GM10248 (cell line): ENCODE results near the gene VPS35L.

Source experiments
- CTCF ChIA-PET: fragments of 300-600 bp; sonication (Branson Sonifier 250); formaldehyde crosslinking; extraction: SDS; loops from one replicate; lab custom pipeline; 2021; ENCODE audit warnings: antibody characterized with exemption; lab: Yijun Ruan, JAX
- POLR2A ChIA-PET: fragments of 350-650 bp; sonication (Branson Sonifier 250); formaldehyde crosslinking; extraction: SDS; loops from one replicate; lab custom pipeline; 2020; ENCODE audit warnings: antibody characterized with exemption; lab: Yijun Ruan, JAX
- DNase-seq: peaks from one replicate; pipeline ENCODE4 v3.0.0; 2012; ENCODE audit errors: extremely low spot score
- TF ChIP-seq, protein P1 (sequence below): IDR thresholded peaks from 2 replicates; pipeline ENCODE4 v1.5.1; 2012; ENCODE audit warnings: mild to moderate bottlenecking, low read depth; ENCODE audit errors: extremely low read depth, missing control alignments, control extremely low read depth

Gene VPS35L

DNA sequence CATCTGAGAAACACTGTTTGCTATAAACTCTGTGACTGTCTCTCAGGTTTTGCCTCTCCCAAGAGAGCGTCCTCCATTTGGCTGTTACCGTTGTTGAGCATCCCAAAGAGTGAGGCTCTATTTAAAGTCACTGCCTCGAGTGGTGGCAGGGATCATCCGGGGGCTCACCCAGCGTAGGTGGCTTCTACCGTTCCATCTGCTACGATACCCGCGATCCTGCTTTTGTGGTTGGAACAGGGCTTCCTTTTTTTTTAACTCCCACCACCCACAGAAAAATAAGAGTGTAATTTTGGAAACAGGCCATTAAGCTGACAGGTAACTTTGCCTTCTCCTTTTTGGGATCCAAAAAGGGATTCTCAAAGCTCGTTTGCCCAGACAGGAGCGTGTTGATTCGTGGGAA lies 126.1 kb downstream of the VPS35L start:
- CTCF ChIA-PET, result interaction anchor here (1.6 kb wide), 1 partner anchor 14 kb away, joined by 7 read pairs; no protein-coding TSS in a partner anchor
- POLR2A ChIA-PET, result no interaction called here
- no peak for DNase-seq
- TF ChIP-seq, protein P1, sequence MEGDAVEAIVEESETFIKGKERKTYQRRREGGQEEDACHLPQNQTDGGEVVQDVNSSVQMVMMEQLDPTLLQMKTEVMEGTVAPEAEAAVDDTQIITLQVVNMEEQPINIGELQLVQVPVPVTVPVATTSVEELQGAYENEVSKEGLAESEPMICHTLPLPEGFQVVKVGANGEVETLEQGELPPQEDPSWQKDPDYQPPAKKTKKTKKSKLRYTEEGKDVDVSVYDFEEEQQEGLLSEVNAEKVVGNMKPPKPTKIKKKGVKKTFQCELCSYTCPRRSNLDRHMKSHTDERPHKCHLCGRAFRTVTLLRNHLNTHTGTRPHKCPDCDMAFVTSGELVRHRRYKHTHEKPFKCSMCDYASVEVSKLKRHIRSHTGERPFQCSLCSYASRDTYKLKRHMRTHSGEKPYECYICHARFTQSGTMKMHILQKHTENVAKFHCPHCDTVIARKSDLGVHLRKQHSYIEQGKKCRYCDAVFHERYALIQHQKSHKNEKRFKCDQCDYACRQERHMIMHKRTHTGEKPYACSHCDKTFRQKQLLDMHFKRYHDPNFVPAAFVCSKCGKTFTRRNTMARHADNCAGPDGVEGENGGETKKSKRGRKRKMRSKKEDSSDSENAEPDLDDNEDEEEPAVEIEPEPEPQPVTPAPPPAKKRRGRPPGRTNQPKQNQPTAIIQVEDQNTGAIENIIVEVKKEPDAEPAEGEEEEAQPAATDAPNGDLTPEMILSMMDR, result no peak

DNA sequence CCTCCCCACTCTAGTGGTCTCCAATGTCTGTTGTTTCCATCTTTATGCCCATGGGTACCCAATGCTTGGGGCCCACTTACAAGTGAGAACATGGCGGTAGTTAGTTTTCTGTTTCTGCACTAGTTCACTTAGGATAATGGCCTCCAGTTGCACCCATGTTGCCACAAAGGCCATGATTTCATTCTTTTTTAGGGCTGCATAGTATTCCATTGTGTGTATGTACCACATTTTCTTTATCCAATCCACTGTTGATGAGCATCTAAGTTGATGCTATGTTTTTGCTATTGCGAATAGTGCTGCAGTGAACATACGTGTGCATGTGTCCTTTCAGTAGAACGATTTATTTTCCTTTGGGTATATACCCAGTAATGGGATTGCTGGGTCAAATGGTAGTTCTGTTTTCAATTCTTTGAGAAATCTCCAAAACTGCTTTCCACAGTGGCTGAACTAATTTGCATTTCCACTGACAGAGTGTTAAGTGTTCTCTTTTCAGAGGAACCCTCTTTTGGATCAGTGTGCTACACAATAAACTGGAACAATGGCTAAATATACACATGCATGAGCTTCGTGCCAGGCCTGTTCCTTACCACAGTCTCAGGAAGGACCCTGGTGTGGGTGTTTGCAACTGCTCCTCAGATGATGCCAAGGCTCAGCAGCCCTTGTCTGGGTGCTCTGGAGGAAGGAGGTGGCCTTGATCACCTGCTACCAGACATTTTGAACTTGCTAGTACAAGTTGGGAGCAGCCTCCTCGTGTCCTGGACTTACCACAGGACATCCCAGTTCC lies 128.1 kb downstream of the VPS35L start:
- ChIA-PET POLR2A (no interaction called here), CTCF (no interaction called here)
- no peak for DNase-seq
- TF ChIP-seq, protein P1, result no peak

DNA sequence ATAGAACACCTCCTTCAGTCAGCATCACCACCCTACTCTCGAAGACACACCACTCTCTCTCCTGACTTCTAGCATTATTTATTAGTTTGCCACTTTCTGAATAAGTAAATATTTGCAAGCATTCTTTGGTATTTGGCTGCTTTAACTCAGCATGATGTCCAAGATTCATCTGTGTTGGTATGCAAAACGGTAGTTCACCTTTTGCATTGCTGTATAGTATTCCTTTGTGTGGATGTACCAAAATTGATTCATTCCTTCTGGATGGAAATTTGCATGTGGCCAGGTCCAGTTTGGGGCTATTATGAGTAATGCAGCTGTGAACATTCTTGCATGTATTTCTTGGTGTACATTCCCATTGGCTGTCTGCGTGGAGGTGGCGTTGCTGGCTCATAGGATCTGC lies 129.7 kb downstream of the VPS35L start:
- ChIA-PET POLR2A (no interaction called here), CTCF (interaction anchor here (1.0 kb wide), 1 partner anchor 202 kb away, joined by 3 read pairs; no protein-coding TSS in a partner anchor)
- TF ChIP-seq, protein P1, result no peak
- DNase-seq, result no peak

DNA sequence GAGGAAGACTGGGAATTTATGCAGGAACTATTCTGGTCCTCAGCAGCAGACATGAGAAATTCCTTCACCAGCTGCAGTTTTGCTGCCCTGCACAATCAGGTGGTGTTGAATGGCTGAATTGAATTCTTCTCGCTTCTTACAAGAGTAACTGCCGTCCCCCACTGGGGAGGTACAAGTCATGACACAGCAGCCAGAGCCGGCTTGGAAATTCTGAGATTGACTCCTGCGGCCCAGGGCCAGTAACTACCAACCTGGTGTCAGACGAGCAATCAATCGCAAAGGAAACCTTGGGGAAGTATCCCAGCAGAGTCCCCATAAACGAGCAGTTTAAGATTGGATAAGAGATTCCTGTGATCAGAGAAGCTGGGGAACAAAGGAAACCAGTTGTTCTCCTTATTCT lies 131.8 kb downstream of the VPS35L start:
- TF ChIP-seq, protein P1, result no peak
- ChIA-PET CTCF (no interaction called here), POLR2A (no interaction called here)
- DNase-seq, result no peak

DNA sequence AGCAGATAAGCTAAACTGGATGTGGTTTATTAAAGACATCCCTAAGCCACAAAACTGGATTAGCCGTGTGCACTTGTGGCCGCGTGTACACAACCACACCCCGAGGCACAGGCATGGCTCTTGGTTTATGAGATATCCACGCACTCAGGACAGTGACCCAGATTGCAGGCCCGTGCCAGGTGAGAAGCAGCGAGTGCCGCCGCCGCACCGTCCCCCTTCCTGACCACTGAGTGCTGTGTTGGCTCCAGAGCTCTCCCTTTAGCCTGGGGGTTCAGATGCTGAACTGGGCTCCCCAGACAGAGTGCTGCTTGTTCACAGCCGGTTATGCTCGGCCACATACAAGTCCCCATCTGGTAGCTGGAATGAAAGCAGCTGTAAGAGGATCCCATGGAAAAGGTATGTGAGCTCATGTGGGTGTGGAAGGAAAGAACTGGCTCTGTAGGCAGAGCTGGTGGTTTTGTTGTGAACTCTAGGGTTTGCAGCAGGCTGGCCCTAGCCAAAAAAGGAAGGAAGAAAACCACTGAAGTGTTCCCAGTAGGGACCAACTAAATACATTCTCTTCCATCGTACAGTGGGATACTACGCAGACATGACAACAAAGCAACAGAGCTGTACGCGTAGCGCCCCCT lies 133.0 kb downstream of the VPS35L start:
- DNase-seq, result no peak
- POLR2A ChIA-PET, result no interaction called here
- CTCF ChIA-PET, result no interaction called here
- TF ChIP-seq, protein P1, result no peak

DNA sequence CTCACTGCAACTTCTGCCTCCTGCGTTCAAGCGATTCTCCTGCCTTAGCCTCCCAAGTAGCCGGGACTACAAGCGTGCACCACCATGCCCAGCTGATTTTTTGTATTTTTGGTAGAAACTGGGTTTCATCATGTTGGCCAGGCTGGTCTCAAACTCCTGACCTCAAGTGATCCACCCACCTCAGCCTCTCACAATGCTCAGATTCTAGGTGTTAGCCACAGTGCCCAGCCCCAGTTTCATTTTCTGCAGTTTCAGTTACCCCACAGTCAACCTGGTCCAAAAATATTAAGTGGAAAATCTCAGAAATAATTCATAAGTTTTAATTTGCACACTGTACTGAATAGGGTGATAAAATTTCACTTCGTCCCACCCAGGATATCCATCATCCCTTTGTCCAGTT lies 133.8 kb downstream of the VPS35L start:
- POLR2A ChIA-PET, result interaction anchor here (0.6 kb wide), 1 partner anchor 22 kb away, joined by 6 read pairs; no protein-coding TSS in a partner anchor

More for the DNA sequence above, 133.8 kb downstream of the VPS35L start:
- TF ChIP-seq, protein P1, result no peak
- no peak for DNase-seq
- CTCF ChIA-PET, result interaction anchor here (1.4 kb wide), 1 partner anchor 10 kb away, joined by 4 read pairs; no protein-coding TSS in a partner anchor
